Smooth muscle cell (in vitro differentiated cells): ENCODE measurements around the gene HMOX2. TPM values are rescaled to one million over a fixed set of nuclear protein-coding genes. Genes with fewer than 3 reads are reported as not detected.

Source experiments
- DNase-seq: peaks from one replicate; lab custom pipeline; 2025; ENCODE audit not compliant: unreplicated experiment; lab: John Stamatoyannopoulos, UW
- H2AFZ ChIP-seq: fragments of 200-600 bp; sonication (generic); 2 replicates; pipeline ENCODE4 v1.6.0; 2016; ENCODE audit warnings: antibody characterized with exemption, low read depth, mild to moderate bottlenecking
- H3F3A ChIP-seq: fragments of 200-600 bp; sonication (generic); 2 replicates; pipeline ENCODE4 v1.6.0; 2017; ENCODE audit warnings: antibody characterized with exemption, low read depth
- H3K27ac ChIP-seq: fragments of 200-600 bp; sonication (generic); 2 replicates; pipeline ENCODE4 v1.5.1; 2016; ENCODE audit warnings: low read depth, mild to moderate bottlenecking
- H3K27me3 ChIP-seq: fragments of 200-600 bp; sonication (generic); 2 replicates; pipeline ENCODE4 v1.6.1; 2016; ENCODE audit warnings: low read depth, mild to moderate bottlenecking
- H3K36me3 ChIP-seq: fragments of 200-600 bp; sonication (generic); 2 replicates; pipeline ENCODE4 v1.5.1; 2016; ENCODE audit warnings: low read depth
- H3K4me1 ChIP-seq: fragments of 200-600 bp; sonication (generic); 2 replicates; pipeline ENCODE4 v1.5.1; 2016; ENCODE audit warnings: low read depth
- H3K4me2 ChIP-seq: fragments of 200-600 bp; sonication (generic); 2 replicates; pipeline ENCODE4 v1.6.0; 2016; ENCODE audit warnings: mild to moderate bottlenecking
- H3K4me3 ChIP-seq: fragments of 200-600 bp; sonication (generic); 2 replicates; pipeline ENCODE4 v1.5.1; 2016; ENCODE audit warnings: mild to moderate bottlenecking
- H3K79me2 ChIP-seq: fragments of 200-600 bp; sonication (generic); 2 replicates; pipeline ENCODE4 v1.6.0; 2016; ENCODE audit warnings: low read depth, mild to moderate bottlenecking
- H3K9ac ChIP-seq: fragments of 200-600 bp; sonication (generic); 2 replicates; pipeline ENCODE4 v1.6.0; 2016; ENCODE audit warnings: low read depth
- H3K9me3 ChIP-seq: fragments of 200-600 bp; sonication (generic); replicated peaks from 2 replicates; pipeline ENCODE4 v1.5.1; 2016; ENCODE audit warnings: low read depth
- H4K20me1 ChIP-seq: fragments of 200-600 bp; sonication (generic); 2 replicates; pipeline ENCODE4 v1.6.0; 2016; ENCODE audit warnings: low read depth
- WGBS: methylation state at CpG from one replicate; pipeline ENCODE4 v1.1.7; 2016; ENCODE audit warnings: low lambda C conversion rate; 5-methylcytosine and 5-hydroxymethylcytosine counted together
- polyA plus RNA-seq: library from polyadenylated mRNA; unstranded; fragments of >200 nt; fragmentation: Nextera tagmentation; extraction: Ambion mirVana; gene quantifications from 2 replicates; pipeline ENCODE4 v1.2.1, GENCODE V29; 2016
- small RNA-seq: library from RNA; depleted of rRNA; stranded (forward); fragments of <200 nt; gene quantifications from one replicate; pipeline ENCODE3, GENCODE V24; 2014
- total RNA-seq: library from RNA; depleted of rRNA; stranded (reverse); fragments of >200 nt; gene quantifications from 2 replicates; pipeline ENCODE4 v1.2.3, GENCODE V29; 2014
- TF ChIP-seq, protein P1 (sequence below): fragments of 200-600 bp; sonication (generic); IDR thresholded peaks from 2 replicates; pipeline ENCODE4 v1.5.1; 2017; ENCODE audit warnings: borderline replicate concordance, mild to moderate bottlenecking, antibody characterized with exemption; ENCODE audit not compliant: insufficient read depth, poor library complexity, severe bottlenecking

Gene HMOX2
- total and polyA plus RNA-seq, 2 experiments from 2014 or later, result 35.3 to 54.2 TPM

- Histone ChIP-seq H4K20me1 (no peaks in the 10 kb centered on the region), H3K4me3 (no peak overlapping the region), H3F3A (no peaks in the 10 kb centered on the region), H3K9me3 (no peaks in the 10 kb centered on the region), H3K4me2 (no peak overlapping the region), H3K9ac (no peak overlapping the region), H3K79me2 (no peaks in the 10 kb centered on the region), H3K4me1 (no peaks in the 10 kb centered on the region), H3K27me3 (no peaks in the 10 kb centered on the region), H2AFZ (no peak overlapping the region), H3K27ac (no peak overlapping the region), H3K36me3 (no peaks in the 10 kb centered on the region)
- TF ChIP-seq, protein P1, sequence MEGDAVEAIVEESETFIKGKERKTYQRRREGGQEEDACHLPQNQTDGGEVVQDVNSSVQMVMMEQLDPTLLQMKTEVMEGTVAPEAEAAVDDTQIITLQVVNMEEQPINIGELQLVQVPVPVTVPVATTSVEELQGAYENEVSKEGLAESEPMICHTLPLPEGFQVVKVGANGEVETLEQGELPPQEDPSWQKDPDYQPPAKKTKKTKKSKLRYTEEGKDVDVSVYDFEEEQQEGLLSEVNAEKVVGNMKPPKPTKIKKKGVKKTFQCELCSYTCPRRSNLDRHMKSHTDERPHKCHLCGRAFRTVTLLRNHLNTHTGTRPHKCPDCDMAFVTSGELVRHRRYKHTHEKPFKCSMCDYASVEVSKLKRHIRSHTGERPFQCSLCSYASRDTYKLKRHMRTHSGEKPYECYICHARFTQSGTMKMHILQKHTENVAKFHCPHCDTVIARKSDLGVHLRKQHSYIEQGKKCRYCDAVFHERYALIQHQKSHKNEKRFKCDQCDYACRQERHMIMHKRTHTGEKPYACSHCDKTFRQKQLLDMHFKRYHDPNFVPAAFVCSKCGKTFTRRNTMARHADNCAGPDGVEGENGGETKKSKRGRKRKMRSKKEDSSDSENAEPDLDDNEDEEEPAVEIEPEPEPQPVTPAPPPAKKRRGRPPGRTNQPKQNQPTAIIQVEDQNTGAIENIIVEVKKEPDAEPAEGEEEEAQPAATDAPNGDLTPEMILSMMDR, result no peak
- no peak for DNase-seq
- WGBS, result 92% methylated on average over 10 of the region's 10 CpGs
Measured at GRCh38 chr16:4557973-4558372, 81.8 kb downstream of the HMOX2 start.

Small RNAs within 50 kb of the gene (small RNA-seq; reads per million reads assigned to genes)
- gene AC012676.2, result not detected

Other genes starting within 250 kb of the HMOX2 start
- not detected in 2 replicates for gene SRL, start 234.3 kb upstream of the HMOX2 start, total RNA-seq
- gene SRL, start 234.3 kb upstream of the HMOX2 start, polyA plus RNA-seq, result 0.08 TPM in 1 of 2 replicates, not detected in the other
- gene TFAP4, start 203.4 kb upstream of the HMOX2 start, total RNA-seq, result 2.7 and 9.6 TPM in 2 replicates
- gene TFAP4, start 203.4 kb upstream of the HMOX2 start, polyA plus RNA-seq, result 1.3 and 2.5 TPM in 2 replicates
- gene GLIS2, start 160.3 kb upstream of the HMOX2 start, total RNA-seq, result 1.2 and 2.8 TPM in 2 replicates
- gene GLIS2, start 160.3 kb upstream of the HMOX2 start, polyA plus RNA-seq, result 9.2 and 13.4 TPM in 2 replicates
- gene PAM16, start 125.1 kb upstream of the HMOX2 start, total RNA-seq, result 18.4 and 29.6 TPM in 2 replicates
- gene PAM16, start 125.1 kb upstream of the HMOX2 start, polyA plus RNA-seq, result 47.7 and 52.2 TPM in 2 replicates
- 23.8 and 30.0 TPM in 2 replicates for gene VASN, start 104.5 kb upstream of the HMOX2 start, total RNA-seq
- gene VASN, start 104.5 kb upstream of the HMOX2 start, polyA plus RNA-seq, result 127 and 150 TPM in 2 replicates
- 6.7 and 14.4 TPM in 2 replicates for gene CORO7, start 59.8 kb upstream of the HMOX2 start, total RNA-seq
- gene CORO7, start 59.8 kb upstream of the HMOX2 start, polyA plus RNA-seq, result 12.7 and 18.9 TPM in 2 replicates
- 40.0 and 42.6 TPM in 2 replicates for gene DNAJA3, start 50.5 kb upstream of the HMOX2 start, total RNA-seq
- 42.7 and 46.5 TPM in 2 replicates for gene DNAJA3, start 50.5 kb upstream of the HMOX2 start, polyA plus RNA-seq
- gene NMRAL1, start 1.8 kb upstream of the HMOX2 start, total RNA-seq, result 27.1 and 35.6 TPM in 2 replicates
- gene NMRAL1, start 1.8 kb upstream of the HMOX2 start, polyA plus RNA-seq, result 51.8 and 64.3 TPM in 2 replicates
- 17.7 and 19.7 TPM in 2 replicates for gene CDIP1, start 62.4 kb downstream of the HMOX2 start, total RNA-seq
- 36.9 and 40.9 TPM in 2 replicates for gene CDIP1, start 62.4 kb downstream of the HMOX2 start, polyA plus RNA-seq
- gene C16orf96, start 79.9 kb downstream of the HMOX2 start, total RNA-seq, result 0.09 TPM in 1 of 2 replicates, not detected in the other
- 0.32 TPM in 1 of 2 replicates, not detected in the other for gene C16orf96, start 79.9 kb downstream of the HMOX2 start, polyA plus RNA-seq
- 3.6 and 6.4 TPM in 2 replicates for gene UBALD1, start 138.5 kb downstream of the HMOX2 start, total RNA-seq
- 13.6 and 16.2 TPM in 2 replicates for gene UBALD1, start 138.5 kb downstream of the HMOX2 start, polyA plus RNA-seq
- 16.4 and 22.0 TPM in 2 replicates for gene MGRN1, start 148.4 kb downstream of the HMOX2 start, total RNA-seq
- 23.2 and 25.4 TPM in 2 replicates for gene MGRN1, start 148.4 kb downstream of the HMOX2 start, polyA plus RNA-seq
- gene NUDT16L1, start 217.2 kb downstream of the HMOX2 start, total RNA-seq, result 15.4 and 17.6 TPM in 2 replicates
- gene NUDT16L1, start 217.2 kb downstream of the HMOX2 start, polyA plus RNA-seq, result 47.6 and 48.3 TPM in 2 replicates